AG10803 (cell line): ENCODE data around the gene OR5A2.

Experiments
- DNase-seq: peaks from one replicate; pipeline ENCODE4 v3.0.0; 2010; ENCODE audit warnings: low read depth
- H3K4me3 ChIP-seq: 2 replicates; pipeline ENCODE4 v1.5.1; 2011; ENCODE audit warnings: mild to moderate bottlenecking, low read length, control low read depth
- TF ChIP-seq, protein P1 (sequence below): conservative IDR thresholded peaks from 2 replicates; pipeline ENCODE4 v1.5.1; 2011; ENCODE audit warnings: mild to moderate bottlenecking, low read length, control low read depth, inconsistent platforms

Gene OR5A2, protein sequence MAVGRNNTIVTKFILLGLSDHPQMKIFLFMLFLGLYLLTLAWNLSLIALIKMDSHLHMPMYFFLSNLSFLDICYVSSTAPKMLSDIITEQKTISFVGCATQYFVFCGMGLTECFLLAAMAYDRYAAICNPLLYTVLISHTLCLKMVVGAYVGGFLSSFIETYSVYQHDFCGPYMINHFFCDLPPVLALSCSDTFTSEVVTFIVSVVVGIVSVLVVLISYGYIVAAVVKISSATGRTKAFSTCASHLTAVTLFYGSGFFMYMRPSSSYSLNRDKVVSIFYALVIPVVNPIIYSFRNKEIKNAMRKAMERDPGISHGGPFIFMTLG

DNA sequence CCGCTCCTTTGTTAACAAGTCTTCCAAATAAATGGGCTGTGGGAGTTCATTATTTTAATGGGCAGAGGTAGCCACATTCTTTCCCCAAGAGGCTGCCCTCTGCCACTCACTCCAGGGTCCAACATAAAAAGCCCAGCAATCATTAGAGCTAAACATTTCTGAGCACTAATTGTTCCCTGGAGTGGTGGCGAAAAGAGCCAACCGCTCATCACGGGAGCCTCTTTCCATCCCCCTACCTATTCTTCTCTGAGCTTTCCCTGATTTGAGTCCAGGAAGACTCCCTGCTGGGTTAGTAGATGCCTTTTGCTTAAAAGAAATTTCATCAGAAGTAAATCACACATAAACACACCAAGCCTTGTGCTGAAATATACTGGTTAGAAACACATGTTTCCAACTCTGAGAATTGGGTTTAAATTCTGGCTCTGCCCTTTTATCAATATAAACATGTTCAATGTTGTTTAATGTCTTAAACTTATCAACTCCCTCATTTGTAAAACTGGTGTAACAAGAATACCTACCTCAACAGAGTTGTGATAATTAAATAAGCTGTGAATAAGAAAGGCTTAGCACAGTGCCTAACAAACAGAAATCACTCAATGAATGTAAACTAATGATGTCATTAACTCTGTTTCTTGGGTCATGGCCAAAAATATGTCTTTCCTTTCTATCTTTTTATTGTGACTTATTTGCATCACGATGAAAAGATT lies at the start of gene OR5A2:
Gene OR5A2 (minus strand): TSS at position 53 of the 707 bp plus-strand sequence. CDS start 3,460 bp downstream, outside the sequence.
- TF ChIP-seq, protein P1, sequence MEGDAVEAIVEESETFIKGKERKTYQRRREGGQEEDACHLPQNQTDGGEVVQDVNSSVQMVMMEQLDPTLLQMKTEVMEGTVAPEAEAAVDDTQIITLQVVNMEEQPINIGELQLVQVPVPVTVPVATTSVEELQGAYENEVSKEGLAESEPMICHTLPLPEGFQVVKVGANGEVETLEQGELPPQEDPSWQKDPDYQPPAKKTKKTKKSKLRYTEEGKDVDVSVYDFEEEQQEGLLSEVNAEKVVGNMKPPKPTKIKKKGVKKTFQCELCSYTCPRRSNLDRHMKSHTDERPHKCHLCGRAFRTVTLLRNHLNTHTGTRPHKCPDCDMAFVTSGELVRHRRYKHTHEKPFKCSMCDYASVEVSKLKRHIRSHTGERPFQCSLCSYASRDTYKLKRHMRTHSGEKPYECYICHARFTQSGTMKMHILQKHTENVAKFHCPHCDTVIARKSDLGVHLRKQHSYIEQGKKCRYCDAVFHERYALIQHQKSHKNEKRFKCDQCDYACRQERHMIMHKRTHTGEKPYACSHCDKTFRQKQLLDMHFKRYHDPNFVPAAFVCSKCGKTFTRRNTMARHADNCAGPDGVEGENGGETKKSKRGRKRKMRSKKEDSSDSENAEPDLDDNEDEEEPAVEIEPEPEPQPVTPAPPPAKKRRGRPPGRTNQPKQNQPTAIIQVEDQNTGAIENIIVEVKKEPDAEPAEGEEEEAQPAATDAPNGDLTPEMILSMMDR: no peak
- DNase-seq: no peak
- no peak within 1 kb of the TSS for H3K4me3 ChIP-seq

DNA sequence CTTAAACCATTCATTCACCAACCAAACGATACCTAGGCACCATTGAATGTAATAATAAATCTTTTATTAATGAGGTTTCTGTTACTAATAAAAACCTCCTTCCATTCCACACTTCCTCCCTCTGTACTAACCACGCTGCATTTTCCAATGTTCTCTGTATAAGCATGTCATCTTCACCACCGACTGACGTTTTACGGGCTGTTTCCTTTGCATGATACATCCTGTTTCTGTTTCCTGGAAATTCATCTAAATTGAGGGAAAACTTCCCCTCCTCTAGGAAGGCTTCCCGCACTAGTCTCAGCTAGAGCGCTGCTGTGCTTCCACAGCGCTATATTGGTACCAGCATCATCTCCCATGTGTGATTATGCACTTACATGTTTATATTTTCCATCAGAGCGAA lies 49.0 kb upstream of the OR5A2 start:
- TF ChIP-seq, protein P1: no peak
- DNase-seq: no peak
- no peak overlapping the region for H3K4me3 ChIP-seq

DNA sequence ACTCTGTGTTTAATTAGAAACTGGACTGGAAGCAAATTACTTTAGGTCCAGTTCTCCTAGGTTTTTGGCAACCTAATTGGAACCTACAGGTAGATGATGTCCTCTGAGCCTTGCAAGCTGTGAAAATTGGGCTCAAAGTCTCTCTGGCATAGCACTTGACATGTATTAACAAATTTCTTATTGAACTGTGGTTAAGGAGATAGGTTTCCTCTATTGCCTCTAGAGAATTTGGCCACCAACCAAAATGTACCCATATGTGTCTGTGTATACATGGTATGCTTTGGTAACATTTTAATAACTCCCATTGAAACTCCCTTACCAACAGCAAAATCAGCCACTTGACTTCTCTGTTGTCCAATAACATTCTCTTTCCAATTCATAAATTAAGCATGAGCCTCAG lies 46.8 kb upstream of the OR5A2 start, which contains the start of gene OR4D10:
Gene OR4D10 (plus strand): TSS at position 301 of the 400 bp plus-strand sequence. CDS start 4,115 bp downstream, outside the sequence.
- TF ChIP-seq, protein P1: no peak
- no peak within 1 kb of the TSS for H3K4me3 ChIP-seq
- no peak for DNase-seq

DNA sequence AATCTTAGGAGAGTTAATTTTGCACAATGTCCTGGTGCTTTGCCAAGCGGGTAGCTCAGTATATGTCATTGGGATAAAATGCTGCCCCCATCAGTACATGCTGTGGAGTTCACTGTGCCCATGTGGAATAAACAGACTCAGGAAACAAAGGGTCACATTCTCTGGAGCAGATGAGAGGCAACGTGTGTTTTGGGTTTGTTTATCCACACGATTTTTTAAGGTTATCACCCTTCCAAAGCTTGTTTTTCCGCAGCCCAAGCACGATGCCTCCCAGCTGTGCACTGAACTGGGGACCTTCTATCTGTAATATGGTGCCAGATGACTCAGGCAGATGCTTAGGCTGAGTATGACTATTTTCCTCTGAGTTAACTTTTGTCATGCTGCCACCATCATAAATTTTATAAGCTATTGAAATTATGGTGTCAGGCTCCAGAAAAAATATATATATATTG lies 37.0 kb upstream of the OR5A2 start:
- TF ChIP-seq, protein P1: 0 out of 2 replicates have a peak, but pooled peaks have one; percentile 10
- H3K4me3 ChIP-seq: no peak overlapping the region
- peak; percentile 10 for DNase-seq

DNA sequence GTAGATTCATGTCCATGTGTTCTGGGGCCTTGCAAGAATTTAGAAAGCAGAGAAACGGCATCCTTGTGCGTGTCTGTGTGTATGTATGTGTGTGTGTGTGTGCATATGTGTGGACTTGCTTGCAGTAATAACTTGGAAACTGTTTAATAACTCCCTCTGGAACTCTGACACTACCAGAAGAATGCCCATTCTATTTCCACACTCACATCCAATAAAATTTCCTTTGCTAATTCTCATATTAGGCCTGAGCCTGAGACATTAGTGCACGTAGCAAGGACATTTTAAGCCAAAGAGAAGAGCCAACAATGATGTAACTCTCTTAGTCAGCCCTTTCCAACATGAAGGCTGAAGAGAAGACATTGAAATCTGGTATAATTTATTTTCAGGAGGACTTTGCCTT lies 33.7 kb upstream of the OR5A2 start:
- TF ChIP-seq, protein P1: no peak
- no peak overlapping the region for H3K4me3 ChIP-seq
- DNase-seq: no peak

DNA sequence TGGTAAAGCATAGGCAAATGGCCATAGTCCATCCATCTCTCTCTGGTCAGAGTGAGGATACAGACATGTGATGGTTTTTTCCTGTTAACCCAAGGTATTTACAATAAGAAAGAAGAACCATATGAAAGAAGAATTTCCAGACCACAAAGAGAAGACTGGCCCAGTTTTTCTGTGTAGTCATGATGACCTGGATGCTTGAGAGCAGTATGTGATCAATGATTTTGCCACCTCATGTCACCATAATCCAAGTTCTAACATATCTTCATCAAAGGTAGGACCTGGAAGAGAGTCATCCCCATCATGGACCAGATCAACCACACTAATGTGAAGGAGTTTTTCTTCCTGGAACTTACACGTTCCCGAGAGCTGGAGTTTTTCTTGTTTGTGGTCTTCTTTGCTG lies 30.4 kb upstream of the OR5A2 start, which contains the start of gene OR4D6:
Gene OR4D6 (plus strand): TSS at position 301 of the 400 bp plus-strand sequence. CDS start 0 bp downstream, at position 301.
- no peak for DNase-seq
- H3K4me3 ChIP-seq: no peak within 1 kb of the TSS
- TF ChIP-seq, protein P1: no peak
